KBM-7 (cell line): ENCODE measurements around the gene KREMEN2.

Source experiments
- DNase-seq: peaks from one replicate; pipeline ENCODE4 v3.0.0-alpha.2; 2015
- in situ Hi-C: fragments of 300-500 bp; cut with MboI; formaldehyde crosslinking; loops from 2 replicates; pipeline ENCODE4 v1.14.3; 2020; ENCODE audit warnings: low sequenced_read_pairs, low pct_unique_long_range_greater_than_20kb, mixed read lengths

Gene KREMEN2

GRCh38 chr16:2960183-2961010, 3.7 kb upstream of the KREMEN2 start:
- DNase-seq: no peak
- in situ Hi-C loops: no loop called here

- no peak for DNase-seq
- in situ Hi-C loops: no loop called here
These were observed 1.6 kb upstream of the KREMEN2 start for GRCh38 chr16:2962334-2963073.

- in situ Hi-C loops: no loop called here
- DNase-seq: no peak
These were observed 877 bp upstream of the KREMEN2 start for GRCh38 chr16:2963074-2963722.

- DNase-seq: peak; percentile 85
- in situ Hi-C loops: no loop called here
These were observed 631 bp downstream of the KREMEN2 start for GRCh38 chr16:2964475-2965336.

- DNase-seq: no peak
- in situ Hi-C loops: no loop called here
These were observed 2.1 kb downstream of the KREMEN2 start for GRCh38 chr16:2966043-2966807.

- in situ Hi-C loops: no loop called here
- no peak for DNase-seq
These were observed 2.7 kb downstream of the KREMEN2 start for GRCh38 chr16:2966808-2967191.

- in situ Hi-C loops: no loop called here
- DNase-seq: no peak
These were observed 3.1 kb downstream of the KREMEN2 start for GRCh38 chr16:2967211-2967631.

- in situ Hi-C loops: no loop called here
- DNase-seq: no peak
These were observed 3.7 kb downstream of the KREMEN2 start for GRCh38 chr16:2967721-2968161.

GRCh38 chr16:2968368-2968737, 4.3 kb downstream of the KREMEN2 start:
- in situ Hi-C loops: no loop called here
- DNase-seq: no peak

- peak; percentile 93 for DNase-seq
- in situ Hi-C loops: no loop called here
These were observed 4.9 kb downstream of the KREMEN2 start, which contains the start of gene PAQR4 for GRCh38 chr16:2968738-2969544. PAQR4 (plus strand) TSS chr16:2969348; CDS start chr16:2969675, 327 bp downstream.

GRCh38 chr16:2969545-2970521, 5.8 kb downstream of the KREMEN2 start:
- in situ Hi-C loops: no loop called here
- peak; percentile 90 for DNase-seq

GRCh38 chr16:2970563-2970962, 6.5 kb downstream of the KREMEN2 start:
- DNase-seq: no peak
- in situ Hi-C loops: no loop called here

- no peak for DNase-seq
- in situ Hi-C loops: no loop called here
These were observed 7.3 kb downstream of the KREMEN2 start for GRCh38 chr16:2971134-2971984.

GRCh38 chr16:2971985-2972784, 8.1 kb downstream of the KREMEN2 start:
- no peak for DNase-seq
- in situ Hi-C loops: no loop called here

GRCh38 chr16:2973093-2973492, 9.0 kb downstream of the KREMEN2 start:
- in situ Hi-C loops: no loop called here
- DNase-seq: no peak
